H1 (cell line): ENCODE results near the gene OXSR1. TPM values are rescaled to one million over a fixed set of nuclear protein-coding genes. Genes with fewer than 3 reads are reported as not detected.

Source experiments
- CTCF ChIA-PET: fragments of 300-600 bp; sonication (Branson Sonifier 250); formaldehyde crosslinking; loops from one replicate; lab custom pipeline; 2021; ENCODE audit not compliant: partially characterized antibody; lab: Charles Lee
- POLR2A ChIA-PET: fragments of 300-600 bp; sonication (Branson Sonifier 250); formaldehyde crosslinking; loops from one replicate; lab custom pipeline; 2021; ENCODE audit warnings: inconsistent platforms; ENCODE audit not compliant: partially characterized antibody; lab: Charles Lee
- DNase-seq, 2 experiments: peaks; one replicate each; pipeline versions ENCODE4 v3.0.0 to v3.0.0-alpha.2; 2010 to 2022; ENCODE audit warnings: low spot score in 2 of 2, low read depth in 1 of 2, mixed read lengths in 1 of 2
- FAIRE-seq: peaks from 2 replicates; lab custom pipeline; 2011; peaks lifted over from hg19 to GRCh38; lab: Jason Lieb, UNC
- H2AFZ ChIP-seq: 2 replicates; pipeline ENCODE4 v1.8.1; 2012; ENCODE audit warnings: low read length, inconsistent platforms
- H2AK5ac ChIP-seq: 2 replicates; pipeline ENCODE4 v1.6.1; 2013; ENCODE audit warnings: low read depth, low read length
- H2BK120ac ChIP-seq: replicated peaks from 2 replicates; pipeline ENCODE3; 2013; ENCODE audit warnings: low read depth, low read length, inconsistent platforms
- H2BK12ac ChIP-seq: 2 replicates; pipeline ENCODE4 v1.6.1; 2013; ENCODE audit warnings: low read depth, low read length
- H2BK15ac ChIP-seq: 2 replicates; pipeline ENCODE4 v1.6.1; 2013; ENCODE audit warnings: low read length
- H2BK20ac ChIP-seq: 2 replicates; pipeline ENCODE4 v1.6.1; 2013; ENCODE audit warnings: low read length
- H2BK5ac ChIP-seq: 2 replicates; pipeline ENCODE4 v1.6.1; 2013; ENCODE audit warnings: low read depth, low read length
- H3K14ac ChIP-seq: 2 replicates; pipeline ENCODE4 v1.6.1; 2013; ENCODE audit warnings: inconsistent platforms; ENCODE audit not compliant: insufficient read length
- H3K18ac ChIP-seq: 2 replicates; pipeline ENCODE4 v1.6.1; 2013; ENCODE audit warnings: low read length; ENCODE audit errors: extremely low read depth
- H3K23ac ChIP-seq: 2 replicates; pipeline ENCODE4 v1.6.1; 2013; ENCODE audit warnings: inconsistent platforms; ENCODE audit not compliant: insufficient read length
- H3K23me2 ChIP-seq: 2 replicates; pipeline ENCODE4 v1.6.1; 2013; ENCODE audit warnings: low read depth, low read length
- H3K27ac ChIP-seq: 2 replicates; pipeline ENCODE4 v1.6.1; 2011; ENCODE audit warnings: low read depth, low read length, inconsistent platforms
- H3K27me3 ChIP-seq, 4 experiments: replicated peaks in 1 of 4; 1 replicate in 1 of 4; 2 replicates in 3 of 4; pipeline versions ENCODE4 v1.6.1 to v1.8.1; 2011 to 2013; ENCODE audit warnings: low read length in 3 of 4, mild to moderate bottlenecking in 3 of 4, inconsistent platforms in 2 of 4, mixed read lengths in 2 of 4, moderate library complexity in 1 of 4; ENCODE audit not compliant: control insufficient read depth in 3 of 4, insufficient read depth in 3 of 4; ENCODE audit errors: extremely low read depth in 1 of 4
- H3K36me3 ChIP-seq, 4 experiments: 2 replicates each; pipeline versions ENCODE4 v1.6.1 to v1.8.1; 2011 to 2013; ENCODE audit warnings: mild to moderate bottlenecking in 4 of 4, low read length in 3 of 4, moderate library complexity in 2 of 4, control low read depth in 1 of 4, inconsistent platforms in 1 of 4; ENCODE audit not compliant: insufficient read depth in 4 of 4, control insufficient read depth in 2 of 4
- H3K4ac ChIP-seq: replicated peaks from 2 replicates; pipeline ENCODE3; 2013; ENCODE audit warnings: low read length, low read depth, mixed read lengths, inconsistent platforms; ENCODE audit not compliant: insufficient read length
- H3K4me1 ChIP-seq, 4 experiments: replicated peaks in 1 of 4; 1 replicate in 1 of 4; 2 replicates in 3 of 4; pipeline versions ENCODE4 v1.6.1 to v1.8.1; 2011 to 2013; ENCODE audit warnings: low read length in 3 of 4, inconsistent platforms in 2 of 4, mixed read lengths in 1 of 4; ENCODE audit not compliant: insufficient read depth in 4 of 4, control insufficient read depth in 3 of 4
- H3K4me2 ChIP-seq, 2 experiments: 2 replicates each; pipeline versions ENCODE4 v1.6.1 to v1.8.1; 2011 to 2013; ENCODE audit warnings: low read depth in 2 of 2, low read length in 2 of 2, control low read depth in 1 of 2, inconsistent platforms in 1 of 2, mild to moderate bottlenecking in 1 of 2; ENCODE audit not compliant: insufficient read depth in 1 of 2
- H3K4me3 ChIP-seq, 4 experiments: fragments of 200-600, 300-600 bp in 1 of 4; sonication (generic), shearing (Covaris generic), sonication (Bioruptor Twin) in 1 of 4; 2 replicates each; pipeline versions ENCODE4 v1.5.1 to v1.8.1; 2011 to 2016; ENCODE audit warnings: low read length in 4 of 4, low read depth in 3 of 4, control low read depth in 2 of 4, inconsistent platforms in 2 of 4, mild to moderate bottlenecking in 2 of 4, mixed read lengths in 1 of 4, moderate library complexity in 1 of 4; ENCODE audit not compliant: insufficient read depth in 2 of 4; ENCODE audit errors: extremely low read depth in 1 of 4
- H3K56ac ChIP-seq: replicated peaks from 2 replicates; pipeline ENCODE3; 2013; ENCODE audit warnings: low read depth, mild to moderate bottlenecking, mixed read lengths, low read length, inconsistent platforms; ENCODE audit not compliant: insufficient read length
- H3K79me1 ChIP-seq: 2 replicates; pipeline ENCODE4 v1.6.1; 2013; ENCODE audit warnings: low read depth, low read length, control low read depth
- H3K79me2 ChIP-seq, 2 experiments: 2 replicates each; pipeline versions ENCODE4 v1.6.1 to v1.8.1; 2012 to 2013; ENCODE audit warnings: low read length in 2 of 2, mild to moderate bottlenecking in 2 of 2, inconsistent platforms in 1 of 2; ENCODE audit not compliant: insufficient read depth in 2 of 2, control insufficient read depth in 1 of 2
- H3K9ac ChIP-seq, 4 experiments: replicated peaks in 1 of 4; 1 replicate in 1 of 4; 2 replicates in 3 of 4; pipeline versions ENCODE4 v1.6.1 to v1.8.1; 2011 to 2013; ENCODE audit warnings: low read depth in 3 of 4, low read length in 3 of 4, control low read depth in 2 of 4, mild to moderate bottlenecking in 2 of 4, moderate library complexity in 2 of 4, inconsistent platforms in 1 of 4; ENCODE audit errors: extremely low read depth in 1 of 4
- H3K9me3 ChIP-seq, 2 experiments: 2 replicates each; pipeline versions ENCODE4 v1.6.1 to v1.8.1; 2012 to 2013; ENCODE audit warnings: mild to moderate bottlenecking in 2 of 2, moderate library complexity in 2 of 2, control low read depth in 1 of 2, inconsistent platforms in 1 of 2, low read depth in 1 of 2, low read length in 1 of 2, mixed read lengths in 1 of 2; ENCODE audit not compliant: insufficient read depth in 2 of 2
- H4K20me1 ChIP-seq, 2 experiments: replicated peaks in 1 of 2; 2 replicates each; pipeline versions ENCODE3 to v1.8.1; 2011 to 2013; ENCODE audit warnings: inconsistent platforms in 2 of 2, low read length in 2 of 2, mild to moderate bottlenecking in 1 of 2; ENCODE audit not compliant: insufficient read depth in 2 of 2, control insufficient read depth in 1 of 2
- H4K5ac ChIP-seq: 2 replicates; pipeline ENCODE4 v1.6.1; 2013; ENCODE audit warnings: low read length, low read depth, mixed read lengths, inconsistent platforms; ENCODE audit not compliant: insufficient read length
- H4K8ac ChIP-seq: 2 replicates; pipeline ENCODE4 v1.8.0; 2013; ENCODE audit warnings: mild to moderate bottlenecking, moderate library complexity, low read length, inconsistent platforms; ENCODE audit not compliant: insufficient read depth; ENCODE audit errors: extremely low read depth
- H4K91ac ChIP-seq: replicated peaks from 2 replicates; pipeline ENCODE3; 2013; ENCODE audit warnings: low read length, mixed read lengths, inconsistent platforms; ENCODE audit not compliant: insufficient read length
- BCL11A ChIP-seq, 2 experiments: IDR thresholded peaks; one replicate each; pipeline ENCODE4 v1.6.1; 2011; ENCODE audit warnings: low read depth in 2 of 2, low read length in 2 of 2, mild to moderate bottlenecking in 2 of 2
- CBX5 ChIP-seq: fragments of 300-800, 300-1000 bp; sonication (generic); IDR thresholded peaks from 2 replicates; pipeline ENCODE4 v1.7.1; 2016; ENCODE audit warnings: antibody characterized with exemption, low read length, low read depth
- CHD2 ChIP-seq: IDR thresholded peaks from 2 replicates; pipeline ENCODE4 v1.6.1; 2012; ENCODE audit warnings: low read length, improper control_type of control experiment
- EGR1 ChIP-seq: IDR thresholded peaks from 2 replicates; pipeline ENCODE4 v1.6.1; 2011; ENCODE audit warnings: low read depth, low read length, borderline replicate concordance
- GABPA ChIP-seq: IDR thresholded peaks from 2 replicates; pipeline ENCODE4 v1.6.1; 2011; ENCODE audit warnings: mild to moderate bottlenecking, low read length, moderate library complexity, borderline replicate concordance; ENCODE audit not compliant: insufficient read depth
- GTF2F1 ChIP-seq: IDR thresholded peaks from 2 replicates; pipeline ENCODE4 v1.6.1; 2012; ENCODE audit warnings: low read depth, low read length, improper control_type of control experiment, borderline replicate concordance
- JUN ChIP-seq: IDR thresholded peaks from 2 replicates; pipeline ENCODE4 v1.6.1; 2011; ENCODE audit warnings: low read depth, mild to moderate bottlenecking, improper control_type of control experiment, low read length
- JUND ChIP-seq: IDR thresholded peaks from 2 replicates; pipeline ENCODE4 v1.6.1; 2011; ENCODE audit warnings: mild to moderate bottlenecking, improper control_type of control experiment, low read length
- KDM1A ChIP-seq: fragments of 200-600, 300-600 bp; sonication (generic); IDR thresholded peaks from 2 replicates; pipeline ENCODE4 v1.7.1; 2016; ENCODE audit warnings: mild to moderate bottlenecking, low read length, borderline replicate concordance
- SAP30 ChIP-seq: fragments of 300-600 bp; sonication (generic); IDR thresholded peaks from 2 replicates; pipeline ENCODE4 v1.7.1; 2012; ENCODE audit warnings: low read length, moderate library complexity, mild to moderate bottlenecking, inconsistent platforms; ENCODE audit not compliant: insufficient read depth, insufficient replicate concordance
- SIX5 ChIP-seq: IDR thresholded peaks from 2 replicates; pipeline ENCODE4 v1.6.1; 2011; ENCODE audit warnings: mild to moderate bottlenecking, low read depth, low read length
- SRF ChIP-seq: IDR thresholded peaks from 2 replicates; pipeline ENCODE4 v1.6.1; 2011; ENCODE audit warnings: mild to moderate bottlenecking, low read depth, low read length, moderate library complexity
- YY1 ChIP-seq: IDR thresholded peaks from 2 replicates; pipeline ENCODE4 v1.6.1; 2011; ENCODE audit warnings: low read depth, mild to moderate bottlenecking, low read length
- WGBS, 2 experiments: shearing (Covaris generic) in 1 of 2; methylation state at CpG; one replicate each; pipeline versions ENCODE4 v1.1.6 to v1.1.7; 2013 to 2015; ENCODE audit warnings: low lambda C conversion rate in 2 of 2, mixed read lengths in 2 of 2, inconsistent platforms in 1 of 2, low coverage in 1 of 2, missing lambda C conversion rate in 1 of 2; ENCODE audit not compliant: insufficient replicate concordance in 2 of 2, insufficient coverage in 1 of 2, insufficient read length in 1 of 2; ENCODE audit errors: extremely low coverage in 1 of 2, missing lambda C conversion rate in 1 of 2; 5-methylcytosine and 5-hydroxymethylcytosine counted together
- polyA plus RNA-seq, 7 experiments: library from polyadenylated mRNA; depleted of rRNA in 3 of 7; stranded (reverse) in 5 of 7; unstranded in 2 of 7; fragments of >200 nt in 5 of 7; fragments of 200-250 nt in 2 of 7; gene quantifications; 1 replicate in 5 of 7; 2 replicates in 1 of 7; 4 replicates in 1 of 7; pipeline versions ENCODE4 v1.2.1 to v1.2.3, GENCODE V29; 2011 to 2013; ENCODE audit warnings: missing spikeins in 2 of 7, mixed read lengths in 2 of 7
- total RNA-seq: library from RNA; stranded (reverse); fragmentation: NEBNext Ultra II Directional; extraction: Animal tissue kit (Norgen Biotek cat#: 25700); gene quantifications from 2 replicates; pipeline ENCODE4 v1.2.1, GENCODE V29; 2021
- TF ChIP-seq, protein P1 (sequence below): IDR thresholded peaks from 2 replicates; pipeline ENCODE4 v1.6.1; 2011; ENCODE audit warnings: low read depth, mild to moderate bottlenecking, low read length; ENCODE audit not compliant: insufficient read depth

OXSR1 gene
- total and polyA plus RNA-seq, 2 of the 8 experiments (the other 6 are each of a cell fraction or from before 2014, with no cell fraction given), result 25.1 to 47.0 TPM

- Histone ChIP-seq H3K23me2 (no peaks in the 10 kb centered on the region), H2BK120ac (no peak overlapping the region), H2AFZ (no peak overlapping the region), H4K5ac (no peak overlapping the region), H3K79me2 (peaks cover 0 to 4% of the 10 kb centered on the region in 2 experiments; a peak in 1 of 4 replicates), H3K9ac (no peak overlapping the region), H2AK5ac (no peak overlapping the region), H3K23ac (no peak overlapping the region), H3K56ac (no peak overlapping the region), H3K4me1 (no peaks in the 10 kb centered on the region), H4K20me1 (peaks cover 0 to 7% of the 10 kb centered on the region in 2 experiments), H3K9me3 (no peaks in the 10 kb centered on the region), H3K4me3 (no peak overlapping the region), H3K36me3 (peaks cover 0 to 13% (median 7%) of the 10 kb centered on the region in 4 experiments; a peak in 4 of 8 replicates), H2BK12ac (no peak overlapping the region), H4K8ac (no peak overlapping the region), H3K4ac (no peak overlapping the region), H3K14ac (no peak overlapping the region), H3K18ac (no peak overlapping the region), H2BK5ac (no peak overlapping the region), H2BK20ac (no peak overlapping the region), H3K27me3 (no peaks in the 10 kb centered on the region), H3K27ac (no peak overlapping the region), H3K4me2 (no peak overlapping the region), H4K91ac (no peak overlapping the region), H3K79me1 (no peaks in the 10 kb centered on the region), H2BK15ac (no peak overlapping the region)
- 100% methylated on average over 1 of the region's 1 CpG; no CpG with 5 or more reads in 1 of the 2 experiments for WGBS, 2 experiments
- ChIA-PET POLR2A (interaction anchor here (1.2 kb wide), 1 partner anchor 12 kb away, joined by 3 read pairs; no protein-coding TSS in a partner anchor), CTCF (interaction anchor here (0.6 to 1.3 kb wide), 4 partner anchors 12 to 89 kb away, joined by 3 to 4 read pairs (median 3); partner anchors contain the start of gene SLC22A14)
- FAIRE-seq (no peak), DNase-seq (no peak)
- TF ChIP-seq EGR1 (no peak), CBX5 (no peak), GABPA (no peak), SAP30 (no peak), JUND (no peak), GTF2F1 (no peak), SRF (no peak), JUN (no peak), CHD2 (no peak), SIX5 (no peak), KDM1A (no peak), YY1 (no peak), BCL11A (IDR thresholded peaks at IDR 0.05; ENCODE audit: low read depth in 2 of 2, low read length in 2 of 2) (no peak)
- TF ChIP-seq, protein P1, sequence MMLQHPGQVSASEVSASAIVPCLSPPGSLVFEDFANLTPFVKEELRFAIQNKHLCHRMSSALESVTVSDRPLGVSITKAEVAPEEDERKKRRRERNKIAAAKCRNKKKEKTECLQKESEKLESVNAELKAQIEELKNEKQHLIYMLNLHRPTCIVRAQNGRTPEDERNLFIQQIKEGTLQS, result no peak
These were observed 55.7 kb downstream of the OXSR1 start for GRCh38 chr3:38221005-38221404.
